Measurements from ENCODE around the gene EMILIN2.

The EMILIN2 gene

GRCh38 chr18:2823966-2824365 lies 22.8 kb upstream of the EMILIN2 start:
- H2BK5ac ChIP-seq (ENCODE audit: low read depth, low read length, poor library complexity, severe bottlenecking) = no peak overlapping the region
- no peaks in the 10 kb centered on the region for H3K27me3 ChIP-seq (ENCODE audit: control insufficient read depth in 1 of 2, insufficient read depth in 1 of 2, low read length in 2 of 2)
- H2AK5ac ChIP-seq (ENCODE audit: low read length, severe bottlenecking) = no peak overlapping the region
- no peak overlapping the region for H3K14ac ChIP-seq (ENCODE audit: low read length in 2 of 2)
- H2AFZ ChIP-seq (ENCODE audit: low read depth, low read length) = no peak overlapping the region
- no peak overlapping the region for H2BK120ac ChIP-seq (ENCODE audit: low read depth, low read length)
- no peak overlapping the region for H3K4me2 ChIP-seq (ENCODE audit: low read length, poor library complexity, severe bottlenecking)
- no peaks in the 10 kb centered on the region for H3K4me1 ChIP-seq (ENCODE audit: control insufficient read depth, insufficient read depth, low read depth, low read length)
- H4K8ac ChIP-seq (ENCODE audit: low read length) = no peak overlapping the region
- no peak for DNase-seq
- no peak overlapping the region for H3K18ac ChIP-seq (ENCODE audit: low read depth in 1 of 2, low read length in 2 of 2)
- no peaks in the 10 kb centered on the region for H3K79me1 ChIP-seq (replicated peaks; ENCODE audit: low read length, poor library complexity, severe bottlenecking)
- H3K27ac ChIP-seq (ENCODE audit: low read length, poor library complexity, severe bottlenecking) = no peak overlapping the region
- H3K9ac ChIP-seq (ENCODE audit: low read length) = no peak overlapping the region
- WGBS = 100% methylated on average over 1 of the region's 2 CpGs
- H3K23ac ChIP-seq (ENCODE audit: low read length in 2 of 2) = no peak overlapping the region
- no peak overlapping the region for H2BK15ac ChIP-seq (ENCODE audit: low read depth, poor library complexity, severe bottlenecking)
- H2BK12ac ChIP-seq (ENCODE audit: low read length in 2 of 2) = no peak overlapping the region
- H4K91ac ChIP-seq (ENCODE audit: low read length) = no peak overlapping the region
- H3K4me3 ChIP-seq (ENCODE audit: insufficient read depth in 1 of 2, low read depth in 1 of 2, low read length in 2 of 2) = no peak overlapping the region
- no peaks in the 10 kb centered on the region for H3K9me3 ChIP-seq (ENCODE audit: control insufficient read depth, low read length)
- no peak overlapping the region for H3K4ac ChIP-seq (ENCODE audit: low read depth in 1 of 2, low read length in 2 of 2)
- H3K36me3 ChIP-seq (ENCODE audit: control insufficient read depth in 1 of 2, insufficient read depth in 2 of 2, low read depth in 1 of 2, low read length in 2 of 2) = no peaks in the 10 kb centered on the region

GRCh38 chr18:2824865-2825264 lies 21.9 kb upstream of the EMILIN2 start:
- 92% methylated on average over 5 of the region's 5 CpGs for WGBS
- Histone ChIP-seq H3K27me3 (ENCODE audit: control insufficient read depth in 1 of 2, insufficient read depth in 1 of 2, low read length in 2 of 2) (no peaks in the 10 kb centered on the region), H2AFZ (ENCODE audit: low read depth, low read length) (no peak overlapping the region), H4K91ac (ENCODE audit: low read length) (no peak overlapping the region), H3K79me1 (replicated peaks; ENCODE audit: low read length, poor library complexity, severe bottlenecking) (no peaks in the 10 kb centered on the region), H3K4me2 (ENCODE audit: low read length, poor library complexity, severe bottlenecking) (no peak overlapping the region), H2BK5ac (ENCODE audit: low read depth, low read length, poor library complexity, severe bottlenecking) (no peak overlapping the region), H3K18ac (ENCODE audit: low read depth in 1 of 2, low read length in 2 of 2) (no peak overlapping the region), H2BK120ac (ENCODE audit: low read depth, low read length) (no peak overlapping the region), H2BK12ac (ENCODE audit: low read length in 2 of 2) (no peak overlapping the region), H3K4me3 (ENCODE audit: insufficient read depth in 1 of 2, low read depth in 1 of 2, low read length in 2 of 2) (no peak overlapping the region), H3K4ac (ENCODE audit: low read depth in 1 of 2, low read length in 2 of 2) (no peak overlapping the region), H2AK5ac (ENCODE audit: low read length, severe bottlenecking) (no peak overlapping the region), H3K9me3 (ENCODE audit: control insufficient read depth, low read length) (no peaks in the 10 kb centered on the region), H2BK15ac (ENCODE audit: low read depth, poor library complexity, severe bottlenecking) (no peak overlapping the region), H3K14ac (ENCODE audit: low read length in 2 of 2) (no peak overlapping the region), H4K8ac (ENCODE audit: low read length) (no peak overlapping the region), H3K9ac (ENCODE audit: low read length) (no peak overlapping the region), H3K27ac (ENCODE audit: low read length, poor library complexity, severe bottlenecking) (no peak overlapping the region), H3K4me1 (ENCODE audit: control insufficient read depth, insufficient read depth, low read depth, low read length) (no peaks in the 10 kb centered on the region), H3K23ac (ENCODE audit: low read length in 2 of 2) (no peak overlapping the region), H3K36me3 (ENCODE audit: control insufficient read depth in 1 of 2, insufficient read depth in 2 of 2, low read depth in 1 of 2, low read length in 2 of 2) (no peaks in the 10 kb centered on the region)
- DNase-seq = no peak

- no peak overlapping the region for H2BK5ac ChIP-seq (ENCODE audit: low read depth, low read length, poor library complexity, severe bottlenecking)
- H3K9ac ChIP-seq (ENCODE audit: low read length) = peak overlapping the region; percentile 82
- no peaks in the 10 kb centered on the region for H3K36me3 ChIP-seq (ENCODE audit: control insufficient read depth in 1 of 2, insufficient read depth in 2 of 2, low read depth in 1 of 2, low read length in 2 of 2)
- no peak overlapping the region for H3K23ac ChIP-seq (ENCODE audit: low read length in 2 of 2)
- H3K9me3 ChIP-seq (ENCODE audit: control insufficient read depth, low read length) = no peaks in the 10 kb centered on the region
- DNase-seq = no peak
- no peaks in the 10 kb centered on the region for H3K27me3 ChIP-seq (ENCODE audit: control insufficient read depth in 1 of 2, insufficient read depth in 1 of 2, low read length in 2 of 2)
- no peak overlapping the region for H4K8ac ChIP-seq (ENCODE audit: low read length)
- no peak overlapping the region for H4K91ac ChIP-seq (ENCODE audit: low read length)
- H3K4ac ChIP-seq (ENCODE audit: low read depth in 1 of 2, low read length in 2 of 2) = no peak overlapping the region
- H2AFZ ChIP-seq (ENCODE audit: low read depth, low read length) = no peak overlapping the region
- H3K18ac ChIP-seq (ENCODE audit: low read depth in 1 of 2, low read length in 2 of 2) = no peak overlapping the region
- WGBS = 78% methylated on average over 2 of the region's 3 CpGs
- H2BK120ac ChIP-seq (ENCODE audit: low read depth, low read length) = no peak overlapping the region
- H3K79me1 ChIP-seq (replicated peaks; ENCODE audit: low read length, poor library complexity, severe bottlenecking) = no peaks in the 10 kb centered on the region
- H2BK15ac ChIP-seq (ENCODE audit: low read depth, poor library complexity, severe bottlenecking) = no peak overlapping the region
- no peaks in the 10 kb centered on the region for H3K4me1 ChIP-seq (ENCODE audit: control insufficient read depth, insufficient read depth, low read depth, low read length)
- no peak overlapping the region for H2BK12ac ChIP-seq (ENCODE audit: low read length in 2 of 2)
- no peak overlapping the region for H3K14ac ChIP-seq (ENCODE audit: low read length in 2 of 2)
- H3K27ac ChIP-seq (ENCODE audit: low read length, poor library complexity, severe bottlenecking) = no peak overlapping the region
- H3K4me3 ChIP-seq (ENCODE audit: insufficient read depth in 1 of 2, low read depth in 1 of 2, low read length in 2 of 2) = no peak overlapping the region
- H2AK5ac ChIP-seq (ENCODE audit: low read length, severe bottlenecking) = no peak overlapping the region
- H3K4me2 ChIP-seq (ENCODE audit: low read length, poor library complexity, severe bottlenecking) = no peak overlapping the region
Measured at GRCh38 chr18:2825613-2826175, 21.1 kb upstream of the EMILIN2 start.

DNA sequence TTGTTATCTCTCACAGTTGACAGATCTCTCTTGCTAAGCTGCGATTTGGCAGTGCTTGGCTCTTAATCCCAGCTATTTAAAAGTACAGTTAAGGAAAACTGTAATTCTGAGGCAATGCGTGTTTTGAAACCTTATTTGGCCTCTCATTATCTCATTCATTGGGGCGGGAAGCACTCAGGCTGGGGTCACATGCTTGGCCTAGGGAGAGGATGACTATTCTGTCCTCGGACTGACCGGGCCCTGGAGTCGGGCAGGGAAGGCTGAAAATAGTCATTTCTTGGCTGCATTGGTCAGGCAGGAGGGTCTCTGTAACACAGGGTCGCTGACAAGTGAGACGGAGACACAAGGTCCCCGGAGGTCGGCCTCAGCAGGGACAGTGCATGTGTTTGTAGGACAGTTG lies 20.2 kb upstream of the EMILIN2 start:
- Histone ChIP-seq H2AFZ (ENCODE audit: low read depth, low read length) (no peak overlapping the region), H3K9me3 (ENCODE audit: control insufficient read depth, low read length) (no peaks in the 10 kb centered on the region), H2BK15ac (ENCODE audit: low read depth, poor library complexity, severe bottlenecking) (no peak overlapping the region), H2AK5ac (ENCODE audit: low read length, severe bottlenecking) (no peak overlapping the region), H2BK12ac (ENCODE audit: low read length in 2 of 2) (no peak overlapping the region), H3K27me3 (ENCODE audit: control insufficient read depth in 1 of 2, insufficient read depth in 1 of 2, low read length in 2 of 2) (no peaks in the 10 kb centered on the region), H3K14ac (ENCODE audit: low read length in 2 of 2) (no peak overlapping the region), H3K23ac (ENCODE audit: low read length in 2 of 2) (no peak overlapping the region), H3K4me3 (ENCODE audit: insufficient read depth in 1 of 2, low read depth in 1 of 2, low read length in 2 of 2) (peak overlapping the region in 1 of 2 experiments; percentile 42), H3K79me1 (replicated peaks; ENCODE audit: low read length, poor library complexity, severe bottlenecking) (no peaks in the 10 kb centered on the region), H3K4me2 (ENCODE audit: low read length, poor library complexity, severe bottlenecking) (no peak overlapping the region), H3K27ac (ENCODE audit: low read length, poor library complexity, severe bottlenecking) (no peak overlapping the region), H2BK120ac (ENCODE audit: low read depth, low read length) (no peak overlapping the region), H3K4ac (ENCODE audit: low read depth in 1 of 2, low read length in 2 of 2) (no peak overlapping the region), H3K18ac (ENCODE audit: low read depth in 1 of 2, low read length in 2 of 2) (no peak overlapping the region), H3K36me3 (ENCODE audit: control insufficient read depth in 1 of 2, insufficient read depth in 2 of 2, low read depth in 1 of 2, low read length in 2 of 2) (no peaks in the 10 kb centered on the region), H3K4me1 (ENCODE audit: control insufficient read depth, insufficient read depth, low read depth, low read length) (no peaks in the 10 kb centered on the region), H4K8ac (ENCODE audit: low read length) (no peak overlapping the region), H3K9ac (ENCODE audit: low read length) (peak overlapping the region; percentile 82), H2BK5ac (ENCODE audit: low read depth, low read length, poor library complexity, severe bottlenecking) (no peak overlapping the region), H4K91ac (ENCODE audit: low read length) (no peak overlapping the region)
- 74% methylated on average over 10 of the region's 10 CpGs for WGBS
- DNase-seq = no peak

Measured in mesenchymal stem cell (in vitro differentiated cells and primary cell).